ENCODE data around the gene DNM1. TPM values are rescaled to one million over a fixed set of nuclear protein-coding genes. Genes with fewer than 3 reads are reported as not detected.

DNM1 gene
- total RNA-seq, 4 donors from 2014 or later, result 8.6 to 22.3 (median 14.4) TPM

DNA sequence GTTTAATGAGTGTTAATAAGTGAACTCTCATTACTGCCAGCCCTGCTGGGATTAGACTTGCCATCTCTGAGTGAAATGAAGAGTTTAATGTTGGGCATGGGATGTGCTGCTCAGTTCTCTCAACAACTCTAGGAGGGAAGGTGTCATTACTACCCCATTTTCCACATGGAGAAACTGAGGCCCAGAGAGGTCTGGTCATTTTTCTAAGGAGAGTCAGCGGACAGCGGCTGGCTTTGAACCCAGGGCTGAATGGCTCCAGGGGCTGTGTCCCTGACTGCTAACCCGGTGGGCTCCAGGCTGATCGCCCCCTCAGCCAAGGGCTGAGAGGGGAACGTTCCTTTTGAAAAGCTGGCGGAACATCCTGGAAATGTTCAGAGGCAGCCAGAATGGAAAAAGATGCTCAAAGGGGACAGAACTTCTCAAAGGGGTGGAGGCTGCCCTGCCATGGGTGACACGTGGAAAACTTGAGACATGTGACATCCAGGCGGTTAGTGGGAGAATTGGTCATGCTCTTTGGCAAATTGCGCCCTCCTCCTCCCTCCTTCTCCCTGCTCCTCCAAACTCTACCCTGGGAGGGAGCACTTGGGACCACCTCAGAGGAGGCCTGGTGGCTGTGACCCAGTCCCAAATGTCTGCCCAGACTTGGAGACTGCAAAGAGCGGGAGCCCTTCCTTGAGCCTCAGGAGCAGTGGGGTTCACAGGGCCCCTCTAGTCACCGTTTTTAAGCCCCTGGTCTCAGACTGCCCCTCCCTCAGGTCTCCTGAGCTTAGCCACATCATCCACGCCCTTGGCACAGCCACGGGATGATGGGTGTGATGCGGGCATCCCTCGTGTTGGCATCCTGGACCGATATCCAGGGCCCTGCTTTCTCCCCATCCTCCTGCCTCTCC lies 28.7 kb downstream of the DNM1 start:
- no peak overlapping the region for H3K4me3 ChIP-seq
- H3K4me1 ChIP-seq, result no peaks in the 10 kb centered on the region
- peak; percentile 81 for ATAC-seq
- H3K27ac ChIP-seq, result peak overlapping the region in 2 of 4 donors; percentile 61 to 66
- TF ChIP-seq POLR2A (IDR thresholded peaks at IDR 0.05) (no peak), POLR2AphosphoS5 (IDR thresholded peaks at IDR 0.05) (no peak)
- no peaks in the 10 kb centered on the region for H3K36me3 ChIP-seq
- no peaks in the 10 kb centered on the region for H3K9me3 ChIP-seq
- 17 to 63% methylated on average over 1 to 5 of the region's 16 CpGs for WGBS, 2 donors (ENCODE audit: low coverage in 1 of 2)
- no peaks in the 10 kb centered on the region for H3K27me3 ChIP-seq

DNA sequence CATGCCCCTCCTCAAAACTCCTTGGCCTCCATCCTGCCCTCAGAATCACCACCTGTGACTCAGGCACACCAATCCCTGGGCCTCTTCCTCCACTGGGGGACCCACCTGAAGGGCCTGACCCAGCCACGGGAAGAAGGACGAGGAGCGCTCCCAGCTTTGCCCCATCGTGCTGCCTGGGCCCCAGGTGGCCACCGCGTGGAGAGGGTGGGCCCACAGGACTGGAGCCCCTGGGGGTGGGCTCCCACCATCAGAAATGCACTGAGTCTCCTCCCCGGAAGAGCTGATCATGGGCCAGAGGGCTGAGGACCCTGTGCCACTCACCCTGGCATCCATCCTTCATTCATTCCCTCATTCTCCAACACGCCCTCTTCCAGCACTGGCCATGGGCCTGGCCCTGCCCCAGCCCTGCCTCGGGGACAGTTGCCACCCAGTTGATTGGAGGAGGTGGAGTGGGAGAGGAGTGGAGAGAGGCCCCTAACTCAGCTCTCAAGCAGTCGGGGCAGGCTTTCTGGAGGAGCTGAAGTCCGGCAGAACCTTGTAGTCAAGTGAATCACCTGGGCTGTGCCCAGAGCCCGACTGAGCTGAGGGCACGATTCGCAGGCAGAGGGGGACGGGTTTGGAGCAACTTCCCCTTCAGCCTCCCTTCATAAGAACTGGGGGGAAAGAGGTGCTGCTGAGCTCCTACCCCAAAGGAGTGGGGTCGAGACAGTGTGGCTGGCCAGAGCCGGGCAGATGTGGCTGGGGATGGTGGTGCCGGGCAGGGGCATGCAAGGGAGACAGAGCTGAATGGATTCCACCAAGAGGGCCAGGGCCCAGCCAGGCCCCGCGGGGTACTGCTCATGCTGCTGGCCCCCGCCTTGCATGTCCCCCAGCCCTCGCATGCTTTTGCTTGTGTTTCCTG lies 29.6 kb downstream of the DNM1 start:
- no peak for TF ChIP-seq EP300 (IDR thresholded peaks at IDR 0.05)
- TF ChIP-seq POLR2AphosphoS5 (IDR thresholded peaks at IDR 0.05), result no peak
- TF ChIP-seq POLR2A (IDR thresholded peaks at IDR 0.05), result no peak
- TF ChIP-seq, protein P1, sequence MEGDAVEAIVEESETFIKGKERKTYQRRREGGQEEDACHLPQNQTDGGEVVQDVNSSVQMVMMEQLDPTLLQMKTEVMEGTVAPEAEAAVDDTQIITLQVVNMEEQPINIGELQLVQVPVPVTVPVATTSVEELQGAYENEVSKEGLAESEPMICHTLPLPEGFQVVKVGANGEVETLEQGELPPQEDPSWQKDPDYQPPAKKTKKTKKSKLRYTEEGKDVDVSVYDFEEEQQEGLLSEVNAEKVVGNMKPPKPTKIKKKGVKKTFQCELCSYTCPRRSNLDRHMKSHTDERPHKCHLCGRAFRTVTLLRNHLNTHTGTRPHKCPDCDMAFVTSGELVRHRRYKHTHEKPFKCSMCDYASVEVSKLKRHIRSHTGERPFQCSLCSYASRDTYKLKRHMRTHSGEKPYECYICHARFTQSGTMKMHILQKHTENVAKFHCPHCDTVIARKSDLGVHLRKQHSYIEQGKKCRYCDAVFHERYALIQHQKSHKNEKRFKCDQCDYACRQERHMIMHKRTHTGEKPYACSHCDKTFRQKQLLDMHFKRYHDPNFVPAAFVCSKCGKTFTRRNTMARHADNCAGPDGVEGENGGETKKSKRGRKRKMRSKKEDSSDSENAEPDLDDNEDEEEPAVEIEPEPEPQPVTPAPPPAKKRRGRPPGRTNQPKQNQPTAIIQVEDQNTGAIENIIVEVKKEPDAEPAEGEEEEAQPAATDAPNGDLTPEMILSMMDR (IDR thresholded peaks at IDR 0.05), result no peak
- ATAC-seq, result no peak
- H3K4me1 ChIP-seq, result no peaks in the 10 kb centered on the region
- no peak overlapping the region for H3K4me3 ChIP-seq
- WGBS, 2 donors (ENCODE audit: low coverage in 1 of 2), result 90% methylated on average over 2 of the region's 22 CpGs; no CpG with 5 or more reads in 1 of the 2 donors
- no peaks in the 10 kb centered on the region for H3K36me3 ChIP-seq
- no peaks in the 10 kb centered on the region for H3K27me3 ChIP-seq
- H3K9me3 ChIP-seq, result no peaks in the 10 kb centered on the region
- H3K27ac ChIP-seq, result peak overlapping the region in 2 of 4 donors; percentile 61 to 66

DNA sequence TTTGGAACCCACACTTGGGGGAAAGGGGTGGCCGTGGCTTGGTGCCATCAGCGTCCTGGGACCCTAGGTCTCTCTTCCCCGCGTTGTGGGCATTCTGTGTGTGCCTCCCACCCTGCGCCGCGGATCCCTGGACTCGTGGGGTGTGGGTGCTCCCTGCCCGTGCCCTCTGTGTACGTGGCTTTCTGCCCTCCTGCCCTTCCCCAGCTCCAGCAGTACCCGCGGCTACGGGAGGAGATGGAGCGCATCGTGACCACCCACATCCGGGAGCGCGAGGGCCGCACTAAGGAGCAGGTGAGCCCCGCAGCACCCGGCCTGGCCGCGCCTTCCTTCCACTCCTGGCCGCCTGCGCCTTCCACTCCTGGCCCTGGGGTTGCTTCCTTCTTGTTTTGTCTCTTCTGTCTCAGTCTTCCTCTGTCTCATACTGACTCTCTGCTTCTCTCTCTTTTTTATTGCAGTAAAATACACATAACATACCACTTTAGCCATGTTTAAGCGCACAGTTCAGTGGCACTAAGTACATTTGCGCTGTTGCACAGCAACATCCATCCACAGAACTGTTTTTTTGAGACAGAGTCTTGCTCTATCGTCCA lies 30.7 kb downstream of the DNM1 start:
- ATAC-seq, result no peak
- H3K4me1 ChIP-seq, result no peaks in the 10 kb centered on the region
- no peaks in the 10 kb centered on the region for H3K9me3 ChIP-seq
- H3K27ac ChIP-seq, result no peak overlapping the region
- H3K27me3 ChIP-seq, result no peaks in the 10 kb centered on the region
- no peaks in the 10 kb centered on the region for H3K36me3 ChIP-seq
- H3K4me3 ChIP-seq, result no peak overlapping the region
- TF ChIP-seq POLR2A (IDR thresholded peaks at IDR 0.05) (no peak), EP300 (IDR thresholded peaks at IDR 0.05) (no peak), POLR2AphosphoS5 (IDR thresholded peaks at IDR 0.05) (no peak)
- TF ChIP-seq, protein P1 (IDR thresholded peaks at IDR 0.05), result no peak
- WGBS, 2 donors (ENCODE audit: low coverage in 1 of 2), result 80 to 88% methylated on average over 1 to 16 of the region's 28 CpGs

DNA sequence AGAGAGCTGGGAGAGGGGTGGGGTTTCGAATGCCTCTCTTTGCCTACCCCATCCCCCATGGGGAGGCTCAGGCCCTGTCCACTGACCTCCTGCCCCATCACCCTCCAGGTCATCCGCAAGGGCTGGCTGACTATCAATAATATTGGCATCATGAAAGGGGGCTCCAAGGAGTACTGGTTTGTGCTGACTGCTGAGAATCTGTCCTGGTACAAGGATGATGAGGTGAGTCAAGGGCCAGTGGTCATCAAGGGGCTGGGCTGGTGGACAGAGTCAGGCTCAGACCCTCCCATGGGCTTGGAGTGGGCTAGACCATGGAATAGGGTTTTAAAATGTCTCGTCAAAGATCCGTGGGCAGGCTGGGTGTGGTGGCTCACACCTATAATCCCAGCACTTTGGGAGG lies 38.9 kb downstream of the DNM1 start:
- no peak overlapping the region for H3K4me3 ChIP-seq
- no peaks in the 10 kb centered on the region for H3K36me3 ChIP-seq
- peaks cover 16% of the 10 kb centered on the region for H3K27me3 ChIP-seq
- no peaks in the 10 kb centered on the region for H3K9me3 ChIP-seq
- no CpG with 5 or more reads among the region's 4 CpGs for whole genome bisulfite sequencing, 2 donors (ENCODE audit: low coverage in 1 of 2)
- peak overlapping the region in 3 of 4 donors; percentile 72 to 81 (median 73) for H3K27ac ChIP-seq
- no peak for ATAC-seq
- no peak for TF ChIP-seq POLR2AphosphoS5 (IDR thresholded peaks at IDR 0.05)
- no peak for TF ChIP-seq EP300 (IDR thresholded peaks at IDR 0.05)
- TF ChIP-seq, protein P1 (IDR thresholded peaks at IDR 0.05), result no peak
- no peak for TF ChIP-seq POLR2A (IDR thresholded peaks at IDR 0.05)
- H3K4me1 ChIP-seq, result peaks cover 0 to 21% (median 12%) of the 10 kb centered on the region in 3 donors

DNA sequence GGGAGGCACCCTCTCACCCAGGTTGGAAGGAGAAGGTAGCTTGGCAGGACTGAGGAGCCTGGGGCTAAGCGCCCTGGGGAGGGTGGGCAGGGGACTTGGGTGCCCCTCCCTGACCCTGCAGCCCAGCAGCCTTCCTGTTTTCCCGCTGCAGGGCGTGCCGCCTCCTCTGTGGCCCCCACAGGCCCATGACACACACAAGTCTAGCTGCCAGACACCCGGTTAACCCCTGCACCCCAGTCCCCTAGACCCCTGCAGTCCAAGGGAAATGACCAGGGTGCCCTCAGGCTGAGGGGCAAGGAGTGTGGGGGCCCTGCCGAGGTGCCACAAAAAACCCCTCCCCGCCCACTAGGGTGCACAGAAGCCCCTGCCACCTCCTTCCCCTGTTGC lies 39.6 kb downstream of the DNM1 start:
- Histone ChIP-seq H3K9me3 (no peaks in the 10 kb centered on the region), H3K27ac (peak overlapping the region in 3 of 4 donors; percentile 72 to 81 (median 73)), H3K27me3 (peaks cover 16% of the 10 kb centered on the region), H3K4me1 (peaks cover 0 to 21% (median 12%) of the 10 kb centered on the region in 3 donors), H3K4me3 (peak overlapping the region in 1 of 2 donors; percentile 45), H3K36me3 (no peaks in the 10 kb centered on the region)
- ATAC-seq, result peak; percentile 49
- TF ChIP-seq EP300 (IDR thresholded peaks at IDR 0.05), result no peak
- no peak for TF ChIP-seq POLR2A (IDR thresholded peaks at IDR 0.05)
- TF ChIP-seq POLR2AphosphoS5 (IDR thresholded peaks at IDR 0.05), result no peak
- TF ChIP-seq, protein P1 (IDR thresholded peaks at IDR 0.05), result no peak
- WGBS, 2 donors (ENCODE audit: low coverage in 1 of 2), result 0% methylated on average over 3 of the region's 7 CpGs; no CpG with 5 or more reads in 1 of the 2 donors
